D721Med (cell line): Measurements from ENCODE around the gene LRRC74B.

Experiments
- DNase-seq: peaks from one replicate; pipeline ENCODE4 v3.0.0; 2011; ENCODE audit warnings: low spot score; ENCODE audit not compliant: insufficient read length
- FAIRE-seq: peaks from 2 replicates; lab custom pipeline; 2011; peaks lifted over from hg19 to GRCh38; lab: Jason Lieb, UNC
- CTCF ChIP-seq: IDR thresholded peaks from 2 replicates; pipeline ENCODE4 v1.5.1; 2012; ENCODE audit warnings: mild to moderate bottlenecking, control low read depth; ENCODE audit not compliant: insufficient read depth; ENCODE audit errors: missing control alignments

The LRRC74B gene

GRCh38 chr22:21030621-21031544 is 14.9 kb upstream of the LRRC74B start:
- DNase-seq, result no peak
- no peak for TF ChIP-seq CTCF
- FAIRE-seq, result no peak

- FAIRE-seq (no peak), DNase-seq (no peak)
- no peak for TF ChIP-seq CTCF
Measured at GRCh38 chr22:21031545-21032036, 14.2 kb upstream of the LRRC74B start.

- no peak for TF ChIP-seq CTCF
- FAIRE-seq (no peak), DNase-seq (no peak)
Measured at GRCh38 chr22:21032037-21032867, 13.5 kb upstream of the LRRC74B start, which contains the start of gene SLC7A4. SLC7A4 (minus strand) TSS chr22:21032561; CDS start chr22:21031812, 749 bp downstream.

DNA sequence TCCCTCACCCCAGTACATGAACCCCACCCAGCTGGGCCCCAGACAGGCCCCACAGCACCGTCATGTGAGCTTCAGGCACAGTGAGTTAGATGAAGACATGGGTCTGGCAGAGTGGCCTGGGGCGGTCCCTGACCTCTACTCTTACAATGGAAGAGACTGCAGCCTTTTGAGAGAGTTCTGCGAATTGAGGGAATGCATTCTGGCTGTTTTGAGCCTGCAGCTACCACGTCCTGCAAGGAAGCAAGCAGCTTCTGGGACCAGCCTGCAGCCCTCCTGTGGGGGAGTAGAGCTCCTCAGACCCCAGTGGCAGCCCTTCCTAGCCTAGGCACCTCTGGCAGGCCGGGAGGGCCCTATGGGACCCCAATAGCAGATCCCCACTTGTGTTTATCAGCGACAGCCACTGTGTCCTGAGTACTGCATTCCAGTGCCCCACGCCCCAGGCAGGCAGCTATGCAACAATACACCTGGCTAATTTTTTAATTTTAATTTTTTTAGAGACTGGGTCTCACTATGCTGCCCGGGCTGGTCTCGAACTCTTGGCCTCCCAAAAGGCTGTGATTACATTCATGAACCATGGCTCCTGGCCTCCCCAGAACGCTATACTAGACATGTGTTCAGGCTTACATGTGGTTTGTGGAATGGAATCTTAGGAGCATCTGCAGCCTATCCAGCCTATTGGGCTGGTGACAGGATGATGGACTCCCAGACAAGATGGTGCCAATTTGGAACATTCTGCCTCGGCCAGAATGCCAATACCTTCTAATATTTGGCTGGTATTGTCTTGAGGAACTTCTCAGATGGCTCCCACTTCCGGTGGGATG is 12.7 kb upstream of the LRRC74B start:
- no peak for TF ChIP-seq CTCF
- DNase-seq, result no peak
- FAIRE-seq, result no peak

- FAIRE-seq, result no peak
- no peak for TF ChIP-seq CTCF
- DNase-seq, result no peak
Measured at GRCh38 chr22:21033895-21034294, 11.9 kb upstream of the LRRC74B start.

- TF ChIP-seq CTCF, result no peak
- DNase-seq (no peak), FAIRE-seq (no peak)
Measured at GRCh38 chr22:21034989-21035388, 10.8 kb upstream of the LRRC74B start.
